HG03060 (cell line): ENCODE measurements around the gene CCDC38.
A peak's percentile ranks its signal among the peaks of the same experiment; 100 is the strongest.
"Not testable (repeated sequence)": the region's sequence is repeated elsewhere in the genome, so short reads cannot be mapped to it uniquely, and the experiment has no call there.

Experiments
- ATAC-seq: cut with Tn5 transposase; IDR thresholded peaks from one replicate; pipeline ENCODE4 v1.9.1; 2021; ENCODE audit warnings: low read depth, moderate number of reproducible peaks; ENCODE audit not compliant: unreplicated experiment

CCDC38 gene

DNA sequence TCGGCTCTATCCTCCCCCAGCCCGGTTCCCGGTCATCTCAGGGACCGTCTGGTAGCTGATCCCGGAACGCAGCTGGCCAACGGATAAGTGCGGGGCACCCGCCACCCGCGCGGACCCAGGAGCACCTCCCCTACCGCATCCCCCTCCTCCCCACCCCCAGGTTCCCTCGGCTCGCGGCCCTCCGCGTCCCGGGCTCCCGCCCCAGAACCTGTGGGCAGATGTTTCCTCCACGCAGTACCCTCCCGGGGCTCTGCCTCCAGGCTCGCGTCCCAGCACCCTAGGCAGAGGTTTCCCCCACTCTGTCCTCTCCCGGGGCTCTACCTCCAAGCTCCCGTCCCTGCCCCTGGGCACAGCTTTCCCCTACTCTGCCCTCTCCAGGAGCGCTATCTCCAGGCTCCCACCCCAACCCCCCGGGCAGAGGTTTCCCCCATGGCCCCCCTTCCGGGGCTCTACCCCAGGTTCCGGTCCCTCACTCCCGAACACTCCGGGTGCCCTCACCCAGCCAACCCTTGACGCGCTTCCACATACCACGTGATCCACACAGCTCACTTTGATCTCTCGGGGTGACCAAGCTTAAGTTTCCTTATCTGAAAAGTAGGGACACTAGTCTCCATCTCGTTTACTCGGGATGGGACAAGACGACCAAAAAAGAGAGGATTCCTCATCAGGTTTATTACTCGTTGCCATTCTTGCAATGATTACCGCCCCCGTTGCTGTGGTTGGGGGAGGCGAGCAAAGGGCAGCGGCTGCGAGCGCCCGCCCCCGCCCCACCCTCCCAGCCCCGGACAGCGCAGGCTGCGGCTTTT is at the start of gene CCDC38:
Gene CCDC38, minus strand, starts transcription at position 91 of the 806 bp plus-strand sequence. CDS start 6,105 bp downstream, outside the sequence.
- peak; percentile 90 for ATAC-seq

DNA sequence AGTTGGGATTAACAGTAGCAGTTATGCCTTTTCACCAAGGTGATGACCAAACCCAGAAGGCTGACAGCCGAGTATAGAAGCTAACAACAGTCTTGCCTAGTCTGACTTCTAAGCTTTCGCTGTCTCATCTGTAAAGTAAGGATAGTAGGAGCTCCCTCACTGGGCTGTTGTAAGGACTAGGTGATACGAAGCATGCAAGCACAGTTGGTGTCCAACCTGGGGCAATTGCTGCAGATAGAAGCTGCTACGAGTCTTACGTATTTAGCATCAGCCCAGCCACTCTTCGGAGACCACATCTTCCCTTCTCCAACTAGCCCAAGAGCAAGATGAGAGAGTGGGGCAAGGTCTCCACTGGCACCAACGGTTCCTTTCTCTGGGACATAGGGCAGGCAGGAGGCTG is 47.7 kb upstream of the CCDC38 start:
- ATAC-seq: no peak

DNA sequence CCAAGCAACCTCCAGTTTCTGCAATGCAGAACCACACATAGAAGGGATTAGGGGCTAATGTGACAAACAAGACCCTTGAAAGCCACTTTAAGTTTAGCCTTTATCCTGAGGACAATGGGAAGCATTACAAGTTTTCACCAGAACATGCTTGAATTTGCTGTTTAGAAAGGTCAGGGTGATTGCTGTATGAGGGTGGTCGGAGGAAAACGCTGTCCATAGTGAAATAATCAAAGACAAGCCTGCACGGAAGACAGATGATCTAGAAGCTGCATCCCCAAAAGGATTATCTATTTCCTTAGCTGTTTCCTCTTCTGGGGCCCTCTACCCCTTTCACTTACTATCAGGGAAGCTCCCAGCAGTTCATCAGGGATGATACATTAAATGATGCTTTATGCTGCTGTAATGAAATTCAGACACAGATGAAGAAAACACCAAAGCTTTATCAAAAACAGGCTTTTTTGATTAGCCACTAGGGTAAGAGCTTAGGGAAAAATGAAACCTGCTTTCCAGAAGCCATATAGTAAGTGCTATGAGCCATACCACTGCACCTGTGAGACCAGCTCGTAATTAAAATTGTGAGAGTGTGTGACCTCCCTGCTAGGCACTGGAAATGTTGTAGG is 47.2 kb upstream of the CCDC38 start:
- ATAC-seq: no peak

DNA sequence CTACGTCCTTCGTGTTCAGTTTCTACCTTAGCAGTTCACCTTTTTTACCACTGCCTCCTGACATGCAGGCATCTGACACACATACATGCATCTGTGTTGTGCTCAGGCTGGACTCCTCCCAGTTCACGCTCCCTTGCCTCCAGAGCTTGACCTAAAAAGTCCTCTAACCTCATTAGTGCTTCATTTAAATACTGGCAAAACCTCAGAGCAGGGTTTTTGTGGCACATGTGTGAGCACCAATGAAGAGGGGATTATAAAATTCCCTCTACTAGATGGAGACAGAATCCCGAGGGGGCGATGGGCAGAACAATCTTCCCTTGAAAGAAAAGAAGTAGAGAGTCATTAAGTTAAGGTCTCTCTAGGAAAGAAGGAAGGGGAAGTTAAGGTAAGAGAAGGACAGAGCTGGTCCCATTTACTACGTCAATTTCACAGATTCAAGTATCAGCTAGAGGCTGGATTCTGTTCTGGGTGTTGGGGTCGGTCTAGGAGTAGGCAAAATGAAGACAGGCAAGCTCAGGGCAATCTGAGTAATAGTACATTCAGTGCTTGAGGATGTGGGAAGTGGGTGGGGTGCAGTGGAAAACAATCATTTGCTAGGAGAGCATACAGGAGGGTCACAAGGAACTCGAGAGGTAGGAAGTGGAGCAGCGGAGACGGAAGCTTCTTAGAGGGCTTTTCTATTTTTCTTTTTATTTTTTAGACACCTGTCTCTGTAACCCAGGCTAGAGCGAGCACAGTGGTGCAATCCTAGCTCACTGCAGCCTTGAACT is 46.3 kb upstream of the CCDC38 start:
- no peak for ATAC-seq

DNA sequence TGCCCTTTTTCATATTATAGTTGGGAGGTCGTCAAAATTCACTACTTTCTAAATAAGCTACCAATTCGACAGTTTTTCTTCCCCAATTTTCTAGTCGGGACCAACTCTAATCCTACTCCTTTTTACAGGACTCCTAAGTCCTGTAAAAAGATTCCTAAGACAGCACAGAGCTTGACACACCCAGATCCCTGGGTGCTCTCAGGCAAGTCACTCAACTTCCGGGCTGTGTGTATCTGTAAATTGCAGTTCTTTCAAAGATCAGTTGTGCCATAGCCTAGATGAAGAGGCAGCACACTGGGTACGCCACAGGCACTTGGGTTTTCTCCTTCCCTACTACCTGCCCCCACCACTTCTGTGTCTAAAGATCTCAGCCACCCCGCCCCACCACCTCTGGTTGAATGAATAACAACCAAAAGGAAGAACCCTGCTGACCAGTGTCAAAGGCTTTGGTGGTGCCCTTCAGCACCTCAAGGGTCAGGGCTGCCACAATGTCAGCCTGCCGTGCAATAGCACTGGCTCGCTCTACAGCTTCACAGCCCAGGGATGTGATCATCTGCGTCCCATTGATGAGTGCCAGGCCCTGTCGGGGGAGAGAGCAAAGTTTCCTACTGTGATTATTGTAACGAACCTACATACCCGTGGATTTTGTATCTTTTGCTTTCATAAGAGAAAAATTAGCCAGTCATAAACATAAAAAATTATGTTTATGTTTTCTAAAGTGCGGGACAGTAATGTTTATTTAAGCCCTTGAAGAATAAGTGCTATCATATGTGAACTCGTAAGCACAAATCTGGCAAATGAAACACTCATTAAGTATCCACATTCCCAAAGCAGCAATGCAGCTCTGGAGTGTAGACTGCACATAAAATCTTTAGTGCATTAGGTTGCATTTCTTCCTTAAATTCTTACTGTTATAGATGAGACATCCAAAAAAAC is 44.5 kb upstream of the CCDC38 start:
- no peak for ATAC-seq

DNA sequence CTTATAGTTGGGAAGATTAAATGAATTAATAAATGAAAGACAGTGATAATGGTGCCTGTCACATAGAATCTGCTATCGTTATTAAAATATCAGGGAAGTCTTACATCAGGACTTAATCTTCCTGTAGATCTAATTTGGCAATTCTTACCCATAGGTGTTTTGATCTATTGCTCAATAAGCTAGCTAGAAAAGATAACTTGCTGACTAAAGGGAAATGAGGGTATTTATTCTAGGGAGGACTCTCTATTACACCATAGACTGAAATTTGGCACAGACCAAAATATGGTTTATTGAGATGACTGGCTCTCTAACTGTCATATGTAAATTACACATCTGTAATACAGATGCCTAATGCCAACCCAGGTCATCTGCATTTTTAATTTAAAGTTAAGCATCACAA is 42.3 kb upstream of the CCDC38 start:
- ATAC-seq: no peak

DNA sequence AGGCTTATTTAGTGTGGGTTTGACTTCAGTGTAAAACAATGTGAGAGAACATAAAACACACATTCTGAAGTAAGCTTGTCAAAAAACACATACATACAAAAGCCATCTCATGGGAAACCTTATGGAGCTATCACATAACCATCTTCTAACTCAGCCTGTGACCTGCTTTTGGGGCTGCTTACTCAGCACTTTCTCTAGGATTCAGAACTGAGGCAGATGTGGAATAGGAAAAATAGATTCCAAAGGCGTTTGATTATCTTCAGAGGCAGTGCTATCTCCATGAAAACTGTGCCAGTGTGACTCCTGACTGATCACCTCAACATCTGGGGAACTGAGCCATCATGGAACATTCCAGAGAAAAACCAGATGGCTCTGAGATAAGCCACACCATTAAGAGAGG is 40.2 kb upstream of the CCDC38 start:
- no peak for ATAC-seq

DNA sequence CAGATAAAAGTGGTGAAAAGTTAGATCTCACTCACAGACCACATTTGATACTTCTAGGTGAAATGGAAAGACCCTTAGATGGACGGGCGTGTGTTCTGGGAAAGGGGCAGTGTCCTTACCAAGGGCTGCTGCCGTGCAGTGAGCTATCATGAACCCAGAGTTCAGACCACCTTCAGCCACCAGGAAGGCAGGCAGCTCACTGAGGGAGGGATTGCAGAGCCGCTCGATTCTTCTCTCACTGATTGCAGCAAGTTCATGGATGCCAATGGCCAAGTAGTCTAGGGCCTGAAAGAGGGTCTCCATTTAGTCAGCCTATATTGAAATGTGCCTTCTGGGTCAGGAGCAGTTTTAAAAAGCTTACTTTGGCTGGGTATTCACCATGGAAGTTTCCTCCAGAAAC is 38.0 kb upstream of the CCDC38 start:
- ATAC-seq: no peak

DNA sequence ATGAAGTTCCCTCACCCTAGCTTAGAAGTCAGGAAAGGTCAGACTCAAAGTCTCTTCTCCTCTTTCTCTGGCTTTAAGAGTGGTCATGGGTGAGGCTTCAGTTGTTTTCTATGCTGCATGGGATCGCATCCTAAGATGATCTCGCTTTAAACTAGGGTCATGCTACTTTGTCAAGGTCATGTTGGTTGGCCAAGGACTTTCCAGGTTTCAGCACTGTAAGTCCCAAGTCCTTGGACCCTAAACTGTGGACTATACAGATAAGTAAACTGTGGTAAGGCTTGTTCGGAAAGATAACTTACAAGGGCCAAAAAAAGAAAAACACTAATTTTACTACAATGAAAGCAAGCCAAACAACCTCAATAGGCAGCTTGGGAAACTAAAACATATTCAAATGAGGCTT is 36.4 kb upstream of the CCDC38 start:
- no peak for ATAC-seq

DNA sequence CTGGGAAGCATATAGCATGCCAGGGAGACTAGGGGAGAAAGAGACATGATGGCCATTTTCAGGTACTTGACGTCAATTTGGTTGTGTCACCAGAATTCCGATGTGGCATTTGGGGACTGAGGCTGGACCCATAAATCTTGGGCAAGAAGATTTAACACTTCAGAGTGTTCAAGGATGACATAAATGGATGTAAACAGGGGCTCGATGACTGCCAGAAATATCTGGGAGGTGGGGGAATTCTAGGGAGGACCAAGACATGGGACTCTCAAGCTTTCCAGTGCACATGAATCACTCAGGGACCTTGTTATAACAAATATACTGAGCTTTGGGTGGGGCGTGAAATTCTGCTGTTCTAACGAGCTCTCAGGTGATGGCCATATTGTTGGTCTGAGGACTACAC is 35.9 kb upstream of the CCDC38 start:
- ATAC-seq: no peak

DNA sequence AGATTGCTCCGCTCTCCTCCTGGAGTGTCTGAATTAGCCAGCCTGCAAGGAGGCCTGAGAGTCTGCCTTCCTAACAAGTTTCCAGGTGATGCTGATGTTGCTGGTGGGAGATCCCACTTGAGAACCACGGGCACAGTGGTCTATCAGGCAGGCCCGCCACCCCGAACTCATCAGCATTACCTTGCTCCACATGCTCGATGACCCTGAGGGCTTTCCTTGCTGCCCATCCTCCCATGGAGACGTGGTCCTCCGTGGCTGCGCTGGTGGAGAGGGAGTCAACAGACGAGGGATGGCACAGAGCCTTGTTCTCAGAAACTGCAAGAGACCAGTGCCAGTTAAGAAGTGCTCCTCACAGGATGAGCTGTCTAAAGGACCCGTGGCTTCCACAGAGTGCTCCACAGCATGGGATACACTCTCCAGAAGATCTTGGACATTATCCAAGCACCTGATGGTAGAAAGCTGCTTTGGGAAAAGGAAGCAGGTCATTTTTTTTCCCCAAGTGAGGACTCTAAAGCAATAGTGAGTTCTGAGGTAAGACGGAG is 35.4 kb upstream of the CCDC38 start:
- no peak for ATAC-seq

DNA sequence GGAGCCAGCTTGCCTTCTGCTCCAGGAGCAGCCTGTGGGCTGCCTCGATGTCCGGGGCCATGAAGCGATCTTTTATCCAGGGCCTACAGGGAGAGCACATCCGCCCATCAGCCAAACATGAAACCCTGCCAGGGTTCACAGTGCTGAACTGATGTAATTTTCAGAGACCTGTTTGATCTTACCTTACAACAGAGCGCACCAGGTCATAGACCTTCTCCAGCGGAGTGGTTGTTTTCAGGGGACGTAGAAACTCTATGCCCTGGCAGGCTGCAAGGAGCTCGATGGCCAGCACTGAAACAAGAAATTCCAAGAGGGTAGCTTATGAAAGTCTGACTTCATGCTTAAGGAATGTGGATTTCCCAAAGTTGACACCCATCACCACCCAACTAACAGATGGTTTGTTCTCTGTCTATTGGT is 34.0 kb upstream of the CCDC38 start:
- ATAC-seq: no peak

DNA sequence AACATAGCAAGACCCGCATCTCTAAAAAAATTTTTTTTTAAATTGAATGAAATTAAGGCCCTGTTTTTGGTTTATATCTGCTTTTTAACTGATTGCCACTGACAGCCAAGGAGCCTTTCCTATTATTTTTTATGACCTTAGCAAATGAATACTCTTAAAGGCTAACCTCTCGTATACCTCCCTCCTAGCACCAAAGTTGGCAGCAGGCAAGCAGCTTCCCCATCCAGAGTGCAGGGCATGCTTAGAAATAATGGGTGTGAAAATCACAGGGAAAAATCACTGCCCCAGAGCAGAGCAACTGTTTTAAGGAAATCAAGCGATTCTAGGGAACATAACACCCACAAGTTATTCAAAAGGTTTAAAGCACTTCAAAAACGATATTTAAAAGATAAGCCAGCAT is 33.1 kb upstream of the CCDC38 start:
- ATAC-seq: no peak

DNA sequence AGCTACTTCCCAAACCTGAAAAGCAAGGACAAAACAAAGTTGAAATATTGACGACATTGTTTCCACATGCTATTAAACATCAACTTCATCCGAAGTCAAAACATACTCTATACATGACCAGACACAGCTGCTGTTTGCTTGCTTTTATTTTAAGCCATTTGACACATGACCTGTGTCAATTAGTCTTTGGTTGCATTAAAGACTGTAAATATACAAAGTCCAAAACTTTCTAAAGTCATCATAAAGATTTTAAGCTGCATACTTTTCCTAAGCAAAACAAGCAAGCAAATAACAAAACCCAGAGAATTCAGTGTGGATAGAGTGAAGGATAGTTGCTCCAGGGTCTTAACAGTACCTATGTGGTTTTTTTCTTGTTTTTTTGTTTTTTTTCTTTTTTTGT is 31.9 kb upstream of the CCDC38 start:
- ATAC-seq: no peak

DNA sequence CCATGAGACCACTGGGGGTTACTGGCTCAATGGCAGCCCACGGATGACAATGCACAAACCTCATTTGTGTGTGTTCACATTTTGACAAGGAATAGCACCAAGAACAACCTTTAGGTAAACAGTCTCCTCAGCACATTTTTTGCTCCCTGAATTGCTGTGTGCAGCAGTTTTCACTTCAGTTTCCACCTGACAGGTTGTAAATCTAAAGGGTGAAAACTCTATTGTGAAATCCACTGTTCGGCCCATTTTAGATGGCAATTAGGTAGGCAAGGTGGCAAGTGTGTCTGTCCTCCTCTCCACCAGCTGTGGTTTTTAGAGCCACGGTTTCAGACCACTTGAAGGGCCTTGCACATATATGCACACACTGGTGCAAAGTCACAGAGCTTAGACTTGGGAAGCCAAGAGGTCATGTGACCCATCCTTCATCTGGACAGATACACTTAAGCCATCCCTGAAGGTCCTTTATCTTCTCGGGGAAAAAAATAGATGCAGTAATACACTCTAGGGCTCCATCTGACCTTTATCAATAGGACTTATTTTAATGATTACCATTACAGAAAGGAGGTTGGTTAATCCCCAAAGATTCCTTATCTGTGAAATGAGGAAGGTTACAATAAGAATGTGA is 30.5 kb upstream of the CCDC38 start:
- ATAC-seq: no peak

DNA sequence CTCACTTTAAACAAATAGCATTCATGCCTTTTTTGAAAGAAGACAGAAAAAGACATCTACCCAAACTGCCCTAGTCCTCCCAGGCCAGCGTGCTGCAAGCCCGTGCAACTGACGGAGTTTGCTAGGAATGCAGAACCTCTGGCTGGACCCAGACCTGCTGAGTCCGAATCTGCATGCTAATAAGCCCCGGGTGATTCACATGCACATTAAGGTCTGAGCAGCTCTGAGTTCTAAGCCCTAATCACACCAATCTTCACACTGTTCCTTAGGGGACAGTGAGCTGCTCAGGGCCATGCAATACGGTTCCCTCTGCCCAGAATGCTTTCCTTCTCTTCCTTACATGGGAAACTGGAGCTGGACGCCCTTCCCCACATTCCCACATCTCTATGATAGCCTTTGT is 28.5 kb upstream of the CCDC38 start:
- ATAC-seq: no peak

DNA sequence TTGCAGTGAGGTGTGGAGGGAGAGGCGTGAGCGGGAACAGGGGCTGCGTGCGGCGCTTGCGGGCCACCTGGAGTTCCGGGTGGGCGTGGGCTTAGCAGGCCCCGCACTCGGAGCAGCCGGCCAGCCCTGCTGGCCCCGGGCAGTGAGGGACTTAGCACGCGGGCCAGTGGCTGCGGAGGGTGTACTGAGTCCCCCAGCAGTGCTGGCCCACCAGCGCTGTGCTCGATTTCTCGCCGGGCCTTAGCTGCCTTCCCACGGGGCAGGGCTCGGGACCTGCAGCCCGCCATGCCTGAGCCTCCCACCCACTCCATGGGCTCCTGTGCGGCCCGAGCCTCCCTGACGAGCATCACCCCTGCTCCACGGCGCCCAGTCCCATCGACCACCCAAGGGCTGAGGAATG is 26.7 kb upstream of the CCDC38 start:
- ATAC-seq: not testable (repeated sequence)

DNA sequence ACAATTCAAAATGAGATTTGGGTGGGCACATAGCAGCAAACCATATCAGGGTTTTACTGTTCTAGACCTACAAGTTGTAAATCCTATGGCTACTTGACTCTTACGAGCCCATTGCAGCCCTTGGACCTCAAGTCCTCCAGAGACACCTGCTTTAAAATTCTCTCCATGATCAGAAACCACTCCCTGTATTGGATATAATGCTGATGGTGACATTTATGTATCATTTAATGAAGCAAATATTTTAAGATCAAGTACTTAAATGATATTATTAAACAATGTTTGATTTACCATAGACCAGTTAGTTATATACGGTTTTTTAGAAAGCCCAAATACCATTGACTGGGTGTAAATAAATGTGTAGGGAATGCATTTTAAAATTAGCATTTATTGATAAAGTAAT is 24.9 kb upstream of the CCDC38 start:
- ATAC-seq: no peak

DNA sequence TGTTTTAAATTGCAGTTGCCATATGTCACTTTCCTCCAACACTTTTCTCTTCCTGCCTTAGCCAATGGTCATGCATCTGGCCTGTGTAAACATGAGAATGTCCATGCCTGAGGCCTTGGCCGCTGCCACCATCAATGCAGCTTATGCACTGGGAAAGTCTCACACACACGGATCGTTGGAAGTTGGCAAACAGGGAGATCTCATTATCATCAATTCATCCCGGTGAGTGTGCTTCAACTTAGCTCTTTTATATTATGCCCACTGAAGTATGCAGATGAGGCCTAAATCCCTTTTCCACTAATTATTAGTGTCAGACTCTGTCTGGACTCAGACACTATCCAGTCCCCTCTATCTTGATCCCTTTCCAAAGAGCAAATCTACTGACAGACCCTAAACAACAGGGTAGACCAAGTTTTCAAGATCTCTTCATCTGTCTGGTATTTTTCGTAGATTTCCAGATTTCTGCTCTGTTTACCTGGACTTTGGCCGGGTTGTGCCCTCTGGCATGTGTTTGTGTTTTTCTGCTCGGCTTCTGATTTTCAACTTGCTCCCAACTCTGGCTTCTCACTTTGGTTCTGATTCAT is 24.0 kb upstream of the CCDC38 start:
- ATAC-seq: no peak
